HL-60 (cell line): ENCODE results near the gene ANXA3.

Experiments
- DNase-seq, 2 experiments: peaks; one replicate each; pipeline ENCODE4 v3.0.0-alpha.2; 2010 to 2020; ENCODE audit warnings: low read depth in 1 of 2, low spot score in 1 of 2
- H3K27ac ChIP-seq: fragments of 250-450 bp; sonication (Bioruptor Pico); replicated peaks from 2 replicates; pipeline ENCODE4 v1.5.1; 2020; ENCODE audit warnings: mild to moderate bottlenecking, moderate library complexity
- H3K27me3 ChIP-seq: fragments of 250-450 bp; sonication (Bioruptor Pico); 2 replicates; pipeline ENCODE4 v1.5.1; 2021; ENCODE audit warnings: mild to moderate bottlenecking, moderate library complexity; ENCODE audit not compliant: insufficient read depth, poor library complexity, severe bottlenecking
- H3K4me3 ChIP-seq: replicated peaks from 2 replicates; pipeline ENCODE4 v1.5.1; 2011; ENCODE audit warnings: mild to moderate bottlenecking, control low read depth, low read length; ENCODE audit not compliant: insufficient read depth
- GABPA ChIP-seq: IDR thresholded peaks from 2 replicates; pipeline ENCODE4 v1.6.1; 2012; ENCODE audit warnings: low read depth
- POLR2AphosphoS5 ChIP-seq: IDR thresholded peaks from 2 replicates; pipeline ENCODE4 v1.6.1; 2012; ENCODE audit warnings: low read depth
- SPI1 ChIP-seq: IDR thresholded peaks from 2 replicates; pipeline ENCODE4 v1.6.1; 2012; ENCODE audit warnings: low read depth, mild to moderate bottlenecking, borderline replicate concordance
- TF ChIP-seq, protein P1 (sequence below): IDR thresholded peaks from one replicate; pipeline ENCODE4 v1.5.1; 2011; ENCODE audit warnings: low read length, control low read depth, inconsistent platforms; ENCODE audit not compliant: insufficient read depth
- TF ChIP-seq, protein P2 (sequence below): IDR thresholded peaks from 2 replicates; pipeline ENCODE4 v1.6.1; 2012; ENCODE audit warnings: low read depth; ENCODE audit not compliant: insufficient replicate concordance

The ANXA3 gene

DNA sequence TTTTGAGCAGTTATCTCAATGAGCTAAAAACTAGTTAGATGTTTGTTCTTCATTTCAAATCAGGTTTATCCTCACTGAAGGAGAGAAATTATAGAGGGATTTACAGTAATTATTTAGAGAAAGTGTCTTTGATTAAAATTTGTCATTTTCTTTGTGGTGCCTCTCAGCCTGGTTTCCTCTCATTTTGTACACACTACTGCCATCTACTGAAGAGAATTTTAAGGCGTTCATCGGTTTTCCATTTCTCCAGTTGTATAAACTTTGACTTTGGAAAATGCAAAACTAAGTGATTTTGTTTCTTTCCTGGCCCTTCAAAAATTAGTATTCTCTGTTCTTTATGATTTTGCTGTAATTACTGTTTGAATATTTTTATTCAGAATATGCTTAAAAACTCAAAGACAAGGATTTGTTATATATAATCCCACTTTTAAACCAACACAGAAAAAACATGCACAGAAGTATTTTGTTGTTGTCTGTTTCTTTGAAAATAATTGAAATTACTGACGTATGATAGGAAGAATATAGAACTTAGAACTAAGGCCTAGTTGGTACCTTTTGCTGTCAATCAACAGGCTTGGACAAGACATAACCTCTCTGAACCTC, 34.4 kb upstream of the ANXA3 start:
- Histone ChIP-seq H3K27me3 (peaks cover 5% of the 10 kb centered on the region), H3K27ac (no peak overlapping the region), H3K4me3 (no peak overlapping the region)
- TF ChIP-seq SPI1 = no peak
- no peak for TF ChIP-seq POLR2AphosphoS5
- TF ChIP-seq, protein P1, sequence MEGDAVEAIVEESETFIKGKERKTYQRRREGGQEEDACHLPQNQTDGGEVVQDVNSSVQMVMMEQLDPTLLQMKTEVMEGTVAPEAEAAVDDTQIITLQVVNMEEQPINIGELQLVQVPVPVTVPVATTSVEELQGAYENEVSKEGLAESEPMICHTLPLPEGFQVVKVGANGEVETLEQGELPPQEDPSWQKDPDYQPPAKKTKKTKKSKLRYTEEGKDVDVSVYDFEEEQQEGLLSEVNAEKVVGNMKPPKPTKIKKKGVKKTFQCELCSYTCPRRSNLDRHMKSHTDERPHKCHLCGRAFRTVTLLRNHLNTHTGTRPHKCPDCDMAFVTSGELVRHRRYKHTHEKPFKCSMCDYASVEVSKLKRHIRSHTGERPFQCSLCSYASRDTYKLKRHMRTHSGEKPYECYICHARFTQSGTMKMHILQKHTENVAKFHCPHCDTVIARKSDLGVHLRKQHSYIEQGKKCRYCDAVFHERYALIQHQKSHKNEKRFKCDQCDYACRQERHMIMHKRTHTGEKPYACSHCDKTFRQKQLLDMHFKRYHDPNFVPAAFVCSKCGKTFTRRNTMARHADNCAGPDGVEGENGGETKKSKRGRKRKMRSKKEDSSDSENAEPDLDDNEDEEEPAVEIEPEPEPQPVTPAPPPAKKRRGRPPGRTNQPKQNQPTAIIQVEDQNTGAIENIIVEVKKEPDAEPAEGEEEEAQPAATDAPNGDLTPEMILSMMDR = peak; percentile 24
- no peak for TF ChIP-seq GABPA
- DNase-seq = no peak

DNA sequence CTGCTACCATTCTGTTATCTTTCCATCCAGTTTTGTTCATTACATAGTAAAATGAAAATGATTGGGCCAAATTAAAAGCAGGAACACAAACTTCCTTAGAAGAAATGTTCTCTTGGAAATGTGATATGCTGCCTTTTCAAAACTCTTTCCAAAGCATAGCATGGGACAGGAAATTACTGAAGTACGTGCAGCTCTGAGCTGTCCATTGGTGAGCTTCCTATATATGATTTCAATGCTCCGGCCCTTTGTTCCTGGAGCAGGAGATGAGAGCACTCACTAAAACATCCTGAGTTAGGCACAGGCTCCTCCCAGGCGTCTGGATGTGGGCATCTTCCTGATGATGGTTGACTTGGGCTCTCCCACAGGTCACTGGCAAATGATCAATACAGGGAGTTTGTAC, 33.0 kb upstream of the ANXA3 start:
- no peak for DNase-seq
- H3K4me3 ChIP-seq = no peak overlapping the region
- H3K27me3 ChIP-seq = peaks cover 8% of the 10 kb centered on the region
- TF ChIP-seq POLR2AphosphoS5 = no peak
- TF ChIP-seq, protein P2, sequence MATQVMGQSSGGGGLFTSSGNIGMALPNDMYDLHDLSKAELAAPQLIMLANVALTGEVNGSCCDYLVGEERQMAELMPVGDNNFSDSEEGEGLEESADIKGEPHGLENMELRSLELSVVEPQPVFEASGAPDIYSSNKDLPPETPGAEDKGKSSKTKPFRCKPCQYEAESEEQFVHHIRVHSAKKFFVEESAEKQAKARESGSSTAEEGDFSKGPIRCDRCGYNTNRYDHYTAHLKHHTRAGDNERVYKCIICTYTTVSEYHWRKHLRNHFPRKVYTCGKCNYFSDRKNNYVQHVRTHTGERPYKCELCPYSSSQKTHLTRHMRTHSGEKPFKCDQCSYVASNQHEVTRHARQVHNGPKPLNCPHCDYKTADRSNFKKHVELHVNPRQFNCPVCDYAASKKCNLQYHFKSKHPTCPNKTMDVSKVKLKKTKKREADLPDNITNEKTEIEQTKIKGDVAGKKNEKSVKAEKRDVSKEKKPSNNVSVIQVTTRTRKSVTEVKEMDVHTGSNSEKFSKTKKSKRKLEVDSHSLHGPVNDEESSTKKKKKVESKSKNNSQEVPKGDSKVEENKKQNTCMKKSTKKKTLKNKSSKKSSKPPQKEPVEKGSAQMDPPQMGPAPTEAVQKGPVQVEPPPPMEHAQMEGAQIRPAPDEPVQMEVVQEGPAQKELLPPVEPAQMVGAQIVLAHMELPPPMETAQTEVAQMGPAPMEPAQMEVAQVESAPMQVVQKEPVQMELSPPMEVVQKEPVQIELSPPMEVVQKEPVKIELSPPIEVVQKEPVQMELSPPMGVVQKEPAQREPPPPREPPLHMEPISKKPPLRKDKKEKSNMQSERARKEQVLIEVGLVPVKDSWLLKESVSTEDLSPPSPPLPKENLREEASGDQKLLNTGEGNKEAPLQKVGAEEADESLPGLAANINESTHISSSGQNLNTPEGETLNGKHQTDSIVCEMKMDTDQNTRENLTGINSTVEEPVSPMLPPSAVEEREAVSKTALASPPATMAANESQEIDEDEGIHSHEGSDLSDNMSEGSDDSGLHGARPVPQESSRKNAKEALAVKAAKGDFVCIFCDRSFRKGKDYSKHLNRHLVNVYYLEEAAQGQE = no peak
- TF ChIP-seq, protein P1 = no peak
- H3K27ac ChIP-seq = no peak overlapping the region

DNA sequence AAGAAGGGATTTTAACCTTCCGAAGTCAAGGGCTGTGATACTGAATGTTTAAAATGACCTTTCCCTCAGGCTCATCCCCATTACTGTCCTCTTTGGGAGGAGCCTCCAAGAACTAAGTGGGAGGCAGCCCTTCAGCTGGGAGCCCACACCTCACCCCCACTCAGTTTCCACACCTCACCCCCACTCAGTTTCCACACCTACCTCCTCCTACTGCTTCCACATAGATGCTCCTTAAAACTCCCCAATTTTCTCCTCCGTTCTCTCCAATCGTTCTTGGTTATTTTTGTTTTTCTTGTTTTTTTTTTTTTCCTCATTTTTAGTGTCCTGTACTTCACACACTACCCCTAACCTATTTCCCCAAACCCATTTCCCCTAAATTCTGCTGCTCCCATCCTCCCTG, 31.6 kb upstream of the ANXA3 start:
- no peak overlapping the region for H3K27ac ChIP-seq
- H3K27me3 ChIP-seq = peaks cover 8% of the 10 kb centered on the region
- TF ChIP-seq, protein P2 = no peak
- no peak for TF ChIP-seq GABPA
- TF ChIP-seq POLR2AphosphoS5 = no peak
- TF ChIP-seq SPI1 = no peak
- TF ChIP-seq, protein P1 = no peak
- DNase-seq = no peak
- no peak overlapping the region for H3K4me3 ChIP-seq

DNA sequence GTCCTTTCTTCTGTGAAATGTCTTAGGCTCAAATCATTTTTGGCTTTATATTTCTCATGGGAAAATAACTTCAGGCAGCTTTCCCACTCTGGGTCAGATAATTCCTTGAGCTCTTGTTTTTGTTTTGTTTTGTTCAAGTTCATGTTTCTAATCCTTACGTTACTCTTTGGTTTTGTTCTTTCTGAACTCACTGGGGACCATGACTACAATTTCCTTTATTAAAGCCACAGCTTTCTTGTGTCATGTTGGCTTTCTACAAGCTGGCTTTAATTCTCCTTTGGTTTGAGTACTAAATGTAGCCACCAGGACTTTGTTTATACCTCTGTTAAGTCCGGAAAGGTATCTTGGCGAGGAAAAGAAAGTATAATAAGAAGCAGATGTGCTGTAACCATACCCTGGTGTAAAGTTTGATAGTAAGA, 30.8 kb upstream of the ANXA3 start:
- TF ChIP-seq GABPA (no peak), SPI1 (no peak), POLR2AphosphoS5 (no peak)
- TF ChIP-seq, protein P1 = no peak
- TF ChIP-seq, protein P2 = no peak
- H3K4me3 ChIP-seq = no peak overlapping the region
- DNase-seq = no peak
- peaks cover 8% of the 10 kb centered on the region for H3K27me3 ChIP-seq
- H3K27ac ChIP-seq = no peak overlapping the region
